ENCODE measurements around the gene LUZP4. TPM values are rescaled to one million over a fixed set of nuclear protein-coding genes. Genes with fewer than 3 reads are reported as not detected.
"Not testable (repeated sequence)": the region's sequence is repeated elsewhere in the genome, so short reads cannot be mapped to it uniquely, and the experiment has no call there.

LUZP4 gene
- total RNA-seq, 1 donor from 2014 or later: not detected

- intact Hi-C loops (cut with DNase I): no loop called here
- no peak for TF ChIP-seq CTCF (IDR thresholded peaks at IDR 0.05)
- DNase-seq: no peak
- Histone ChIP-seq H3K27ac (no peak overlapping the region), H3K4me1 (no peaks in the 10 kb centered on the region), H3K9me3 (no peaks in the 10 kb centered on the region), H3K4me3 (no peak overlapping the region), H3K27me3 (ENCODE audit: low read depth) (no peaks in the 10 kb centered on the region), H3K36me3 (no peaks in the 10 kb centered on the region)
- ATAC-seq: no peak
These were observed 28.6 kb downstream of the LUZP4 start for GRCh38 chrX:115318139-115318538.

- no peak for TF ChIP-seq CTCF (IDR thresholded peaks at IDR 0.05)
- Histone ChIP-seq H3K27me3 (ENCODE audit: low read depth) (no peaks in the 10 kb centered on the region), H3K36me3 (no peaks in the 10 kb centered on the region), H3K4me1 (no peaks in the 10 kb centered on the region), H3K4me3 (no peak overlapping the region), H3K9me3 (no peaks in the 10 kb centered on the region), H3K27ac (no peak overlapping the region)
- ATAC-seq (no peak), DNase-seq (no peak)
- intact Hi-C loops (cut with DNase I): no loop called here
These were observed 32.9 kb downstream of the LUZP4 start for GRCh38 chrX:115322375-115322774.

- DNase-seq (peak; percentile 56), ATAC-seq (no peak)
- intact Hi-C loops (cut with DNase I): no loop called here
- no peak overlapping the region for H3K4me3 ChIP-seq
- no peaks in the 10 kb centered on the region for H3K9me3 ChIP-seq
- H3K36me3 ChIP-seq: no peaks in the 10 kb centered on the region
- H3K4me1 ChIP-seq: no peaks in the 10 kb centered on the region
- no peaks in the 10 kb centered on the region for H3K27me3 ChIP-seq (ENCODE audit: low read depth)
- no peak for TF ChIP-seq CTCF (IDR thresholded peaks at IDR 0.05)
- H3K27ac ChIP-seq: no peak overlapping the region
These were observed 34.7 kb downstream of the LUZP4 start for GRCh38 chrX:115324194-115324593.

GRCh38 chrX:115329282-115329681 lies 39.8 kb downstream of the LUZP4 start:
- H3K4me1 ChIP-seq, DNase-seq: not testable (repeated sequence)

GRCh38 chrX:115330498-115331168 lies 41.1 kb downstream of the LUZP4 start:
- ATAC-seq (peak in 1 of 2 donors; percentile 77), DNase-seq (no peak)
- Histone ChIP-seq H3K27ac (no peak overlapping the region), H3K4me1 (no peaks in the 10 kb centered on the region), H3K36me3 (no peaks in the 10 kb centered on the region), H3K9me3 (no peaks in the 10 kb centered on the region), H3K27me3 (ENCODE audit: low read depth) (no peaks in the 10 kb centered on the region), H3K4me3 (no peak overlapping the region)
- peak; percentile 70 for TF ChIP-seq CTCF (IDR thresholded peaks at IDR 0.05)
- intact Hi-C loops (cut with DNase I): no loop called here

More at GRCh38 chrX:115329282-115329681, 39.8 kb downstream of the LUZP4 start:
- H3K4me3 ChIP-seq; H3K27ac ChIP-seq; H3K36me3 ChIP-seq; ATAC-seq; H3K27me3 ChIP-seq (ENCODE audit: low read depth); intact Hi-C loops (cut with DNase I); H3K9me3 ChIP-seq: not testable (repeated sequence)

GRCh38 chrX:115332832-115333231 lies 43.3 kb downstream of the LUZP4 start:
- no peaks in the 10 kb centered on the region for H3K9me3 ChIP-seq
- H3K27ac ChIP-seq: no peak overlapping the region
- no peak overlapping the region for H3K4me3 ChIP-seq
- no peak for DNase-seq
- H3K36me3 ChIP-seq: no peaks in the 10 kb centered on the region
- intact Hi-C loops (cut with DNase I): no loop called here
- no peaks in the 10 kb centered on the region for H3K4me1 ChIP-seq
- no peak for TF ChIP-seq CTCF (IDR thresholded peaks at IDR 0.05)
- no peaks in the 10 kb centered on the region for H3K27me3 ChIP-seq (ENCODE audit: low read depth)
- no peak for ATAC-seq
